Renal cortex interstitium (tissue), 11 donors: ENCODE results near the gene SLC9A9. TPM values are rescaled to one million over a fixed set of nuclear protein-coding genes. Genes with fewer than 3 reads are reported as not detected.

ENCODE experiments used
- DNase-seq, 11 donors: peaks; one replicate each; pipeline ENCODE4 v3.0.0-alpha.2; 2013; ENCODE audit warnings: low read depth in 9 of 11, low spot score in 4 of 11; ENCODE audit errors: extremely low read depth in 1 of 11
- polyA plus RNA-seq, 3 donors: library from polyadenylated mRNA; unstranded; fragments of 120-200 nt; gene quantifications; one replicate each; pipeline ENCODE4 v1.2.1, GENCODE V29; 2013; ENCODE audit not compliant: insufficient read length in 3 of 3

The SLC9A9 gene
- polyA plus RNA-seq, 3 donors, result 4.7 to 6.0 (median 5.6) TPM

DNA sequence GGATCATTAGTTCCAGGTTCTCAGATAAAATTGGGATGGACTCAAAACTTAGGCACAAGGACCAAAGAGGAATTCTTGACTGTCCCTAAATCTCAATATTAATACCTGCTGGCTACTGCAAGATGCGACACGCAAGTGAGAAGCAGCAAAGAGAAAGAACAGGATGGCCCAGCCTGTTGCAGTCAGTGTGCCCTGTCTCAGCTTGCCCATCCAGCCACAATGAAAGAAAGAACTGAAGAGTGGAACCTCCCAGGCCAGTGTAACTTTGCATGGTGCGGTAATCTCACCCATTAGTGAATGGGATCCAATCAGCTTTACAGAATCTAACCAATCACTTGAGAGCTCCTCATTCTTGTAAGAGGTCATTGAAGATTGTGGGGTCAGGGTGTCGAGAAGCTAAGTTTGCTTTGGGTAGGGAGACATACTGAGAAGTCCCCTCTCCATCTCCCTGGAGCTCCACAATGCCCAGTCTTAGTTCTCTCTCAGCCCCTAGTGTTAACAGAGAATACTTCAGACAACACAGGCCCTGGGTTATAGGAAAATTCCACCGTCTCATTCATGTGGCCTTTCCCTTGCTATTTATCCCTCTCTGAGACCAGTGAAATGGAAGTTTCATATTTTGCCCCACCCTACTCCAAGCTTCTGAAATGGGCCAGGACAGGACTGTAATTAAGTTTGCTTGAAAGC is 3.2 kb upstream of the SLC9A9 start:
- no peak for DNase-seq

DNA sequence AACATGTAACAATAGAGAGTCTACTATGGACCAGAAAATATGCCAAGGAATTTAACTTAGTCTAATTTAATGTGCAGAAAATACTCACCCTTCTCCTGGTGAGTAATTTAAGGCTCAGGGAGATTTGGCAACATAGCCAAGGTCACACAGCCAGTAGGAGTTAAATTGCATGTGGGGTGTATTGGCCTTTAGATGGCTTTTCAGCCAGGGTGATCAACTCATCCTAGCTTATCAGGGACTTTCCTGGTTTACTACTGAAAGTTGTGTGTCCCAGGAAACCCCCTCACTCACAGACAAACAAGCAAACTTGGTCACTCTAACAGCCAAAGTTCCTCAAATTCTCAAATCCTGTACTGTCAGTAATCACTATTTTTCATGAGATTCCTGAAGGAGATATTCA is 2.6 kb upstream of the SLC9A9 start:
- DNase-seq, result no peak

DNA sequence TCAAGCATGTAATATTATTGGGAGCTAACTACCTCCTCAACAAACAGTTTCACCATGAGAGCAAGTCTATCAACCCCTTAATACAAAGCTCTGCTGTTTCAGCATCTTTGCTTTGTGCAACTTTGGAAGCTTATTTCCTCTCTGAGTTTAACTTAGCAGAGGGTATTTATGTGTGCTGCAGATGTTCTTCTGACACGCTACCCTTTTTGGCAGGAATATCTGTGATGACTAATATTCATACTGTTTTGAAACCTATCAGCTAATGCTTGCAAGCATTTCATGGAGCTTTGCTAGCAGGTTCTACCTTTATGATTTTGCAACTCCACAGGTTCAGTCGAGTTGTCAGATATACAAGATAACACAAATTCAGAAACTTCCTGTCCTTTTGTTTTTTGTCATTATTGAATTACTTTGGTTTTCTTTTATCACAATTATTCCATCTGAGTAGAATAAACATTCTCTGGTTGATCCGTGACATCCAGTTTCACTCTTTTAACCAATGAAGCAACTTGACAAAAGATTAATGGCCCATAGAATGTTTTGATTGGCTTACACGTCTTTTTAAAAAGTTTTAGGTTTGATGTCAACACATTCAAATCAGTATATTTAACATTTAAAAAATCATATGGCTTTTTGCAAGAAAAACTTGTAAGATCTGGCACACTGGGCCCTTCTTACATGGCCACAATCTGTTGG is 1.7 kb upstream of the SLC9A9 start:
- DNase-seq, result no peak

DNA sequence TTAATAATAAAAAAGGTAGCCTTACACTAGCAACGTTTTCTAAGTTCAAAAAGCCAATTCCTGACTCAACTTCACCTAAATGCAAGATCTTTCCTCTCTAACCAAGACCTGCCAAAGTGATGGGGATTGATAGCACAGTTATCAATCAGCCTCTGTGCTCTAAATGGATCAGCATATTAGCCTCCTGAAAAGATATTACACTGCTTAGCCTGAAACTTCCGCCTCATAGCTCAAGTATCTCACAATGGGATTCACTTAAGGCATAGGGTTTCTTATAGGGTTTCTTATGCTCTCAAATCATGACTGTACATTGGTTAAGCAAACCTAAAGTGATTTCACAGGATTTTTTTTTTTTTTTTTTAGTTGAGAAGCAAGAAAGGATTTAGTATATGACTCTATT is 436 bp upstream of the SLC9A9 start:
- DNase-seq, result no peak

DNA sequence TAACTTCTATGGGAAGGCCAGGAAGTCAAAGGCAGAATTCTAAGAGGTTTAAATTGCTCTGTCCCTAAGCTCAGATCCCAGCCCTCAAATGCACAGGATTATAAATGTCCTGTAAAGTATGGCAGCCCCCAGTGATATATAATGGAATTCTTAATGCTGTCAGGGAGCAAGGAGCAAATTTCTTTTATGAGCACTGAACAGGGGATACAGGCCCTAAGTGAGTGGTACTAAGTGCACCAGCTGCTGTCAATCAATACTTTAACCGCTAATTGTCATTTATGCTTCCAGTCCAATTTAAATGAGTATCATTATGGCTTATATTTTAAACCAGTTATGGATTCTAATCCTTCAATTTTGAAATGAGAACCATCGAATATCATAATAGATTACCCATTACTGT is 4.7 kb downstream of the SLC9A9 start:
- DNase-seq, result no peak

DNA sequence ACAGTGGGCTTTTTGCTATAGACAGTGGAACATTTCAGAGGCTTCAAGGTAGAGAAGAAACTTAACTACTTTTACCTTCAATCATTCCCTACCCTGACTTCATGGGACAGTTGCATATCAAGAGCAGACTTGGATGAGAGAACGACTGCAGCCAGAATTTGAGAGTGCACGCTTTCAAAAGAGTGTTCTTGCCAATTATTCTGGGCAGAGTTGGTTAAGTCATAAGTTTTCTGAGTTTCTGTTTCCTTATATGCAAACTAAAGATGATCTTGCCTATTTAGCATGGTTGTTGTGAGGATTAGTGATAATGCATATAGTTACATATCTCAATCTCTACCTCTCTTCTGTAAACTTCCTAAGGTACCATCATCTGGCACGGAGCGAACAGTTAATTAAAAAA is 7.6 kb downstream of the SLC9A9 start:
- DNase-seq, result no peak

DNA sequence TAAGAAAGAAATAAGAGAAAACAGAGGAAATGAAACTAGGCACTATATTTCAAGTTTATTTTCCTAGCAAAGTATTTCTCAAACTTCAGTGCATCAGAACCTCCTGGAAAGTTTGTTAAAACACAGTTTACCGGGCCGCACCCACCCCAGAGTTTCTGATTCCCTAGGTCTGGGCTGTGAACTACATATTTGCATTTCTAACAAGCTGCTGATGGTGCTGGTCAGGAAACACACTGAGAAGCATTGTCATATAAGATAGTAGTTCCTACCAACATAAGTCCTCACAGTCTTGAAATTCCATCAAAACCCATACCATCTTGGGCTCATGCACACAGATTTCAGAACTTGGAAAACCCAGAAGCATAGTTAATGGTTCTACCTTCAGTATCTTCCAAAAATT is 8.3 kb downstream of the SLC9A9 start:
- DNase-seq, result no peak

DNA sequence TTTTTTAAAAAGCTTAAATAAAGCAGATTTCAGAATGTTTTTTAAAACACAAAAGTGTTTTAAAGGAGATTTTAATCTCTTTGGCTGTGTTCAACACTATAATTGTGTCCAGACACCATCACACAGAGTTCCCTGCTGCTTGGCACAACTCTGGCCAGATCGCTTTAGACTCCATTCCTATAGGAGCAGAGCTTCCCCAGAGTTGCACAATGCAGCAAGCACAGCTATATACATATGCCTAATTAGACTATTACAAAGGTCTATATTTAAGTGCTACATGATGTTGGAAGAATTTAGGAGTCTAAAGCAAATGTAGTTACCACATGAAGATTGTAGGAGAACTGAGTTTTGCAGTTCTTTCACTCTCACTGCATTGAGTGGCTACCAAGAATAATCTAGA is 11.2 kb downstream of the SLC9A9 start:
- no peak for DNase-seq

DNA sequence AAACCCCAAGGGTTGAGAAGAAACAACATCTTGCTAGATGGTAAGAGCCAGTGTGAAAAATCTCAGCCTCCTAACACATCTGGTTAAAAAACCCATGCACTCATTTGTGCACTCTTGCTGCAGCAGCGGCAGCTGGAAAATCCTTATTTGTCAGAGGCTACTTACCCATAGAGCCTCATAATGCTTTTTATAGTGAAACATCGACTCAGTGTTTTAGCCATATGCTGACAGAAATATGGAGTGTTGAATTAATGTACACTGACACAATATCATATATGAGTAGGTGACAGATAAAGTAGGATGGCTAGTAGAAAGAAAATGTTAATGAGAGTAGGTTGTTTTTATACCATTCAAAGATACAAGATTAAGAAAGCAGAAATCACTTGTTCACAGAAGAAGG is 13.0 kb downstream of the SLC9A9 start:
- DNase-seq, result no peak

DNA sequence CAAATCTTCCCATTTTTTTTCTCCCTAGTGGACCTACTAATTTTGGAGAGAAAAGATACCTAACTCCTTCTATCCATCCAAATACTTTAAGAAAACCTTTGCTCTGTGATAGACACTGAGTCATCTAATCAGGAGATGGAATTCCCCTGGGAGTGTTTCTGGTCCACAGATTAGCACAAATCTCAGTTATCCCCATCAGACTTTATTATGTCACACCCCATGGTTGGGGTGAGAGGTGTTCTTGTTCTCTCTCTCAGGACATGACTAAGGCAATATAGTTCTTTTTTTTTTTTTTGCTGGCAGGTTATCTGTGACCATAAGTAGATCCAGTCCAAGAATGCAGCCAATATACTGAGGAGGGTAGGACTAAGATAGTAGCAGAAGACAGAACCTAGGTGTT is 15.8 kb downstream of the SLC9A9 start:
- DNase-seq, result no peak

DNA sequence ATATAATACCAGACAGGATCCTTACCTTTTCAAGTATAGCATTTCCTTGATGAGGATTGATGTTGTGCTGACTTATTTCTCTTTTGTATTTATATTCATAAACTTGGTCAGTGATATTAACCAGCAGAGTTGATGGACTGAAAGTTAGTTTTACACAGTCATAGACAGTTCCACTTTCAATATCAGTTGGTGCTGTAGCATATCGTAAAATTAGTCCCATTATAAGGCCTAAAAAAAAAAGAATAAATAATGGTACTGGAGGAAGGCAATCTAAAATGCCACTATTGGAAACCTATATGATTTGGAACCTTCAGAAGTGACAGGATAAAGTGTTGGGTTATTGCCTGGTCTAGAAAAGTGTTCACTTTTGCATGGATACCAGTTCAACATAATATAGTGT is 16.3 kb downstream of the SLC9A9 start:
- no peak for DNase-seq

DNA sequence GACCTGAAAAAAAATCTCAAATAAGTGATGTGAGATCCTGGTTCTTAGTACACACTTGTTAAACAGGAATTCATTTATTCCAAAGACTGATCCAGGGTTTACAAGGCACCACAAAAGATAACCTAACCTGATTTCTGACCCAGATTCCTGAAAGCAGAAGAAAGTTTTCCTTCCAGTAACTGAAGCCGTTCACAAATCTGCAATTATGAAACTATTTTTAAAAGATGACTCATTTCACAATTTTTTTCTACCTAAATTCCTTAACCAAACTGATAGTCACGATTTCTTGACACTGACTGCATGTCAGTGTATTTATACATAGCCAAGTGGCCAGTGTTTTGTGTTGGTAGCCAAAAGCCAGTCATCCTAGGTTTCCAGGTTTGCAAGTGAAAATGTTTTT is 17.1 kb downstream of the SLC9A9 start:
- DNase-seq, result no peak

DNA sequence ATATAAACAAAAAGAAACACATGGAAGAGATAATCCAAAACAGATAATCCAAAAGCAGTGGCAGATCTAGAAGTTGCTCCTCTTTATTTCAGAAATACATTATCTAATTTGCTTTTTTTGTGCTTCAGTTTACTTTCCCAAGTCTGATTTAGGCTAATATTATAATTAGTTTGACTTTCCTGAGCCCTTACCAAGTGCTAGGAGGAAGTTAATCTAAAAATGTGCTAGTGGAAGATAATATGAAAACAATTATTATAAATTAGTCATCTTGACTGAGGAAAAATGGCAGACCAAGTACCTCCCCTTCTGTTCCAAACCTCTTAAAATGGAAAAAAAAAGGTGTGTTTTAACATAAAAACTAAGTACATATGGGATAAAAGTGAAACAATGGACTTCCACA is 17.5 kb downstream of the SLC9A9 start:
- DNase-seq, result no peak

DNA sequence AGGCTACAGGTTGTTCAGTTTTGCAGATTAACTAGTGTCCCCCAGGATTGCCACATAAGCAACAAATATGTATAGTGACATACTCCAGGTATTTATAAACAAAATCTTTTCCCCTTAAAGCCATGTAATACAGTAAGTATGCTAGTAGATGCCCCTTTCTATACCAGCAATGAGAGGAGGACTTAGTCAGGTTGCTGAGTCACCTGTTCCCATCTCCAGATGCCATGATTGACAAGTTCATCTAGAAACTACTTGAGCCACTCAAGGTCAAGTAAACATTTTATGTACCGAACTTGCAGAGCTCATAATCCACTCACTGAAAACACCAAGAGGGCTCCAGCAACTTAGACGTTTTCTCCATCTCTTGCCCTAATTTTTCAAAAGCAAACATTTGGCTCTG is 18.2 kb downstream of the SLC9A9 start:
- DNase-seq, result no peak

DNA sequence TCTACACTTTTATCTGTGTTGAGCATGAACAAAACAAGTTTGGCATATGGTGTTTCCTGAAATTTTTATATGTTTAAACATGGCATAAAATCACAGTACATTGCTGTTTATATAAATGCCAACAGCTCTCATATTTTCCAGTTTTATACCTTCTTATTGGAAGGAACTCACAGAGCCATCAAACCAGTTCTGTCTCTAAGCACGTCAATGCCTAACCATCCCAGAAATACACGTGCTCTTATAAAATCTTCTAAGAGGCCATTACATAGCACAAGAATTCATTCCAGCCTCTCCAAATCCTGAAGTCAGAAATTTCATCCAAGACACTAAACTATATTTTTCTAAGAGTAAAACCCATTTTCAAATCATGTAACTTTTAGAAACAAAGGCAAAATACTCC is 20.8 kb downstream of the SLC9A9 start:
- DNase-seq, result no peak

DNA sequence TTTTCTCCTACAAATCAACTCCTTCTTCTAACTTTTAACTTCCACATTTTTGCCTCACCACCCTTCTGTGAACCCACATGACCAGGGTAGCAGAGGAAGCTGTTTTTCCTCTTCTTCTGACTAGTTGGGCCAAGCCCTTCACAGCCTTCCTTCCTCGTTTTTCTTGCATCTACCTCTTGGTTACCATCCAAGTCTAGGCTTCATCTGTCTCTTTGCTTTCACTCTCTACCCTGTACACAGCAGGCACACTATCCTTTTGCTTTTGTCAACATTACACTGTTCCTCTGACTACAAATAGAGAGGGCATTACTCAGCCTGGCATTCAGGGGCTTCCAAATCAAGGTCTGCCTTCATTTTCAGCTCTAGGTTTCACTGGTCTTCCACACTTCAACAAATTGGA is 22.0 kb downstream of the SLC9A9 start:
- no peak for DNase-seq

DNA sequence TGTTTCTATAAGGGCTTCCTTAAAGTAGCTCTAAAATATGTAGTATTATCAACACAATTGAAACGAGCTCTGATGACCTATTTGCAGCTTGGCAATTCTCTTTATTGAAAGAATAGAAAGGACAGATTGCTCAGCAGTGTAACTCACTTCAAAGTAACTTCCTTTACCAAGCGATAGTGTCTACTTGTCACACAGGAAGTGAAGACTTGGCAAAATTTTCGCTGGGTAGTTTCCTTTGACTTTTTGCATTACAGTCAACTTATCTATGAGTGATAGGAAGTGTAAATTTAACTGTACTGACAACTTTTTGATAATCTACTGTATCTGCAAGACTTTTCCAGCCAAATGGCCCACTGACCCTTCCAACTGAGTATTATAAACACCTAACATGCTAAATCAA is 22.8 kb downstream of the SLC9A9 start:
- DNase-seq, result no peak

DNA sequence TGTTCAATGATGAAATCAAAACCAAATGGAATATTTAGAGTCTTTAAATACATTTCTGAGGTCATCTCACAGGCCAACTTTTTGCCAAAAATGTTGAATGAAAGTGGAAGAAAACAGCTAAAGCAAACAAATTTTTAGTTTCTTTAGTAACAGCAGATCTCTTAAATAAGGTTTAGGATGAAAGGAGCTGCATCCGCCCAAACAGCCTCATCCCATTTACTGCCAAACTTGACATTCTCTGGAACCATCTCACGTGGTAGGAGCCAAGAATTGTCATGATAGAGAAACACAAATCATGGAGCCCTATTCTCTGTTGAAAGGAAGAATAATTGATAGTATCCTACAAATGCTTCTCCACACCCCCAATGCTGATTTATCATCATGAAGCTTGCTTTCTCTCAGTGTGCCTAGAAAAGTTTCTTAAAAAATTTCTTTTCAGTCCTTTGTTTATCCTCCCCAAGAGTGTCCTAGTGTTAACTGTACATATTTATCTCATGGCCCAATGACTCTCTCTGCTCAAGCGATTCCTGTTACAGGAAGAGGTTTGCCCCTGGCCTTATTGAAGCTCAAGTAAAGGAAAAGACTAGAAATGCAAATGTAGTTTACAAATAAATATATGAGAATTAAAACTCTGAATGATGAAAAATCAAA is 23.4 kb downstream of the SLC9A9 start:
- DNase-seq, result no peak

DNA sequence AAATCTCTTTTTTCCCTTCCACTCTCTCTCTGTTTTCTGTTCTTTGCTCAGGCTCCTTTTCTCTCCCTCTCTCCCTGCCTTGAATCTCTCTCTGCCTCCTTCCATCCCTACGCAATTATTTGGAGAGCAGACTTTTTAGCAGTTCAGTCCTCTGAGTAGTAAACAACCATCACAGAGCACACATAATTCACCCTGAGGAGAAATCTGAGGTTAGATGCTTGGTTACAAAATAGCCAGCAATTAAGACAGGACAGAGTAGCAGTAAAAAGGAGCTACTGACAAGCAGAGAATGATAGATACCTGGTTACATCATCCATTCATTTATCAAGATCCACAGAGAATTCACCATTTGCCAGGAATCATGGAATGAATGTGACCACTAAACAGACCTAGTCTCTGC is 25.5 kb downstream of the SLC9A9 start:
- DNase-seq, result no peak

DNA sequence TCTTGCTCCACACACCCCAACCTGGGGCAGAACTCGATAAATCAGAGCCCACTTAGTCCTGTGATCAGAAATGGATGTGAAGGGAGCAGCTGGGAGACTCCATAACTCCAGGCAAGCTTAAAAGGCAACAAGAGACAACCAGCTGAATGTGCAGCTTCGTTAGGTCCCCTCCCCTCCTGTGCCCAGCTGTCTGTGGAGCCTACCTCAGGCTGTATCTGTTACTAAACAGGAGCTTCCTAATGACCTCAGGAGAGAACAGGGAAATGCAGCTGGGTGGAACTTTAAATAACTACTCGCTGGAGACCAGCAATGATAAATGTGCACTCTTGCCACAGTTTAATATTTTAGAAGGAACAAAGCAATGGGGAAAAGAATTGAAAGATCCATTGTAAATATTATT is 25.9 kb downstream of the SLC9A9 start:
- no peak for DNase-seq

DNA sequence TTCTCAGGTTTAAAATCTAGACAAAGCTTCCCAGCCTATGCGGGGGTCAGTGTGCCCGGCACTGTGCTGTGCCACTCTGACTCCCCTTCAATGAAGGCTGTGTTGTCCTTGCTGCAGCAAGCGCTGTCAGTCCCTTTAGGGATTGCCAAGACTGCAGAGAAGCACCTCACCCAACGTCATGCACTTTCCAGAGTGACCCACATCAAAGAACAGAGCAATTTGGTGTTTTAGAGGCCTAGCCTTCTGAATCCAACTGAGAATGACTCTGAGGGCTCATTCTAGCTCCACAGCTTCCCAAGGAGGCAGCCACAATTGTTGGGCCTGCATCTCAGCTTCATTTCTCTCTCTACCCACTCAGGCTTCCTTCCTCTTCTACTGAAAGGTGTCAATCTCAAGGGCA is 26.4 kb downstream of the SLC9A9 start:
- DNase-seq, result no peak
